NCI-H2227 (cell line): ENCODE data around the gene PITRM1.
"Not testable (repeated sequence)": the region's sequence is repeated elsewhere in the genome, so short reads cannot be mapped to it uniquely, and the experiment has no call there.

Experiments
- DNase-seq: peaks from one replicate; lab custom pipeline; 2025; ENCODE audit not compliant: unreplicated experiment; lab: John Stamatoyannopoulos, UW

Gene PITRM1

DNA sequence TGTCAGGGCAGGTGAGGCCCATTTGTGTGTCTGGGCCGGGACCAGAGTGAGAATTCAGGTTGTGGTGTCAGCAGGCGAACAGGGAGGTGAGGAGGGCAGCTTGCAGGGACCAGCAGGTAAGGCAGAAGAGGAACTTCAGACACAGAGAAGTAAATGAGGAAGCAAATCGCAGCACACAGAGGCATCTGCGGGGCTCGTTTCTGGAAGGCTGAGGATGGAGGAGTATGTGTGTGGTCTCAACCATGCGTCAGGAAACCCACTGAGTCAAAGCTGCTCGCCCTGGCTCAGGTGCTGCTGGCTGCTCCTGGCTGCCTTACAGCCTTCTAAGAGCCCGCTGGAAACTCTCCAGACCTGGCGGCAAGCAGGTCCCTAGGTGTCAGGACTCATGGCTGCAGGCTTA is 26.9 kb upstream of the PITRM1 start:
- no peak for DNase-seq

DNA sequence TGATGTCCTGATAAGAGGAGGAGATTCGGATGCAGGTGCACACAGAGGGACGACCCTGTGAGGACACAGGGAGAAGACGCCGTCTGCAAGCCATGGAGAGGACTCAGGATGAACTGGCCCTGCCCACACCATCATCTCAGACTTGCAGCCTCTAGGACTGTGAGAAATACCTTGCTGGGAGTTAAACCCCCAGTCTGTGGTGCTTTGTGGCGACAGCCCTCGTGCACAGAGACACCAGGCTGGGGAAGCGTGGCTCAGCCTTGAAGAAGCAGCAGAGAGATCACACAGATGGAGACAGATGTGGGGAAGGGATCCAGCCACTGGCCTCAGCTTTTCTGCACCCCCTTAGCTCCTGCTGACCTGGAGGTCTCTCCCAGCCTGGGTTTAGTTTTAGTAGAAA is 26.3 kb upstream of the PITRM1 start:
- DNase-seq = no peak

- DNase-seq = peak; percentile 83
Measured at GRCh38 chr10:3197348-3198003, 24.9 kb upstream of the PITRM1 start.

GRCh38 chr10:3196958-3197347 is 24.4 kb upstream of the PITRM1 start:
- no peak for DNase-seq

- DNase-seq = no peak
Measured at GRCh38 chr10:3196482-3196881, 23.9 kb upstream of the PITRM1 start.

DNA sequence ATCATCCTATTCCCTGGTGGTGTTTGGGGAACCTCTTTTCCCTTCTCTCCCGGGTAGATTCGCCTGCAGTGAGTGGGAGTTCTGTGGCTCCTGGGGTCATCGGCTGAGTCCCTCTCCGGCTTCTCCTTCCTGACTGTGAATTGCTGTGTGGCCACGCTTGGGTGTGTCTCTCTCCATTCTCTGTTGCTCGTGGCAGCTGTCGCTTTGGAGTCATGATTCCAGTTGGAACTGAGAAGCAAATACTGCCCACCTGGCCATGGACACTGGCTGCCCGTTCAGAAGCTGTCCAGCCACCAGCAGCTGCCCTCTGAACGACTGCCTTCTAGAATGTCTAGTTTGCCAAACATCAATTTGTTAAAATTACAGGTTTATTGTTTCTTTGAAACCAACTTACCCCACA is 23.1 kb upstream of the PITRM1 start:
- no peak for DNase-seq

DNA sequence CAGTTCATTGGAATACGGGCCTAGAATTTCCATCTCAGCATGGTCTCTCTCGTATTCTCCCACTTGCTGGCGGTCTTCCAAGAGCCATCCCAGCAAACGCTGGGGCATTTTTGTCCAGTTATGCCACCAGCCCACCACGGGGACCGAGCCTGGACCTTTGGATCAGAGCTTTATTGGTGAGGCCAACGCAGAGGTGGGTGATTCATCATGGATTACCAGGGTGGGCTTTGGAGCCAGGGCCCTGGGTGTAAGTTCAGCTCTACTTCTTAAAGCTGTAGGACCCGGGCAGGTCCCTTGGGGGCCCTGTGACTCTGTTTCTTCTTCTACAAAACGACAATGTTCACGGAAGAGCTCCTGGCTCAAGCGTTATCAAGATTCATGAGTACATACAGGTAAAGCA is 22.7 kb upstream of the PITRM1 start:
- DNase-seq = no peak

- no peak for DNase-seq
Measured at GRCh38 chr10:3194871-3195270, 22.3 kb upstream of the PITRM1 start.

GRCh38 chr10:3193751-3194150 is 21.2 kb upstream of the PITRM1 start:
- no peak for DNase-seq

DNA sequence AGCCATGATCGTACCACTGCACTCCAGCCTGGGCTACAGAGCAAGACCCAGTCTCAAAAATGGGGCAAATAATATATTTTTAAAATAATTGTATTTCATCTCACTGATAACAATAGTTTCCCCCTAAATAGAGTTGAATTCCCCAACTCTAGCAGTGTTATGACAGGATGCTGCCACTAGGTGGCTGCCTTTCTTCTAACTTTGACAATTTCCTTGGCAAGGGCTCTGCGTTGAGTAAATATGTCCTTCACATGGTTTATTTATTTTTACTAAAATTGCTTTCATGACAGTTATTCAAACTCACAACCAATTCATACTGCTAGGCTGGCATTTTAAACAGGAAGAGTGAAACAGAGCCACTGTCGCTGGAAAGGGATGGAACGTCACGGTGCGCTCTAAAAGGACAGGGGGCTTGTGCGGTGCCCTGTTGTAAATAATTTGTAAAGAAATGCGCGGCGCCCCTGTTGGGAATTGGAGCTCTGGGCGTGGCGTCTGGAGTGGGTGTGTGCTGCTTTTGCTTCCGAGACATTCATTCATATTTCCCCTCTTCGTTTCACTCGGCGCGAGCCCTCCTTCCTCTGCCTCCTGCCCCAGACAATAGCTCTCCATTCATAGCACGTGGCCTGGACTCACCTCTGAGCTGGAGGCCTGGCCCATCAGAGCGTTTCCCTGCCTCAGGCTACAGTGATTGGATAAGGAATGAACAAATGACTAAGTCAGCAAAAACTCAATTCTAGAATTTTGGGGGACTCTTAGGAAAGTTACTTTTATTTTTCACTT is 20.5 kb upstream of the PITRM1 start:
- peak; percentile 63 for DNase-seq

- DNase-seq = no peak
Measured at GRCh38 chr10:3190817-3191216, 18.2 kb upstream of the PITRM1 start.

DNA sequence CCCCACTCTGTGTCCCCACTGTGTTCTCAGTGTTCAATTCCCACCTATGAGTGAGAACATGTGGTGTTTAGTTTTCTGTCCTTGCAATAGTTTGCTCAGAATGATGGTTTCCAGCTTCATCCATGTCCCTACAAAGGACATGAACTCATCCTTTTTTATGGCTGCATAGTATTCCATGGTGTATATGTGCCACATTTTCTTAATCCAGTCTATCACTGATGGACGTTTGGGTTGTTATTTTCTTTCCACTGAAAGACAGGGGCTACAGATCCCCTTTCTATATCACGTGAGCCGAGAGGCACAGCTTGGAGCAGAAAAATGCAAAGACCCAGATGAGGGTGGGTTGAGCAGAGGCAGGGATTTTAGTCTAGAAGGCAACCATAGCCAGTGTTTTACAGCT is 14.6 kb upstream of the PITRM1 start:
- not testable (repeated sequence) for DNase-seq

GRCh38 chr10:3186368-3186767 is 13.8 kb upstream of the PITRM1 start:
- no peak for DNase-seq

DNA sequence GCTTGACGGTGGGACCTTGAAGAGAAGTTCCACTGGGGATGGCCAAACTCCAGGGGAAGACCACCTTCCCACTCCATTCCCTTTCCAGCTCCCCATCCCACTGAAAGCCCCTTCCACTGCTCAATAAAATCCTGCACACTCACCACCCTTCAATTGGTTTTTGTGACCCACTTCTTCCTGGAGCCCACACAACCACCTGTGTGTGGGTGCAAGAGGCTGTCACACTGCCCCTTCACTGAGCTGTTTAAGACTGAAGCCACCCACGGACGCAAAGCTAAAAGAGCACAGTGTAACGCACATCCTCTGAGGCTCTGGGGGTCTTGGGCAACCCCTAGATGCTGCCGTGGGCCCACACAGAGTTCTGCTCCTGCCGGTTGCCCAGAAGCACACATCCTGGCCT is 12.8 kb upstream of the PITRM1 start:
- DNase-seq = no peak

DNA sequence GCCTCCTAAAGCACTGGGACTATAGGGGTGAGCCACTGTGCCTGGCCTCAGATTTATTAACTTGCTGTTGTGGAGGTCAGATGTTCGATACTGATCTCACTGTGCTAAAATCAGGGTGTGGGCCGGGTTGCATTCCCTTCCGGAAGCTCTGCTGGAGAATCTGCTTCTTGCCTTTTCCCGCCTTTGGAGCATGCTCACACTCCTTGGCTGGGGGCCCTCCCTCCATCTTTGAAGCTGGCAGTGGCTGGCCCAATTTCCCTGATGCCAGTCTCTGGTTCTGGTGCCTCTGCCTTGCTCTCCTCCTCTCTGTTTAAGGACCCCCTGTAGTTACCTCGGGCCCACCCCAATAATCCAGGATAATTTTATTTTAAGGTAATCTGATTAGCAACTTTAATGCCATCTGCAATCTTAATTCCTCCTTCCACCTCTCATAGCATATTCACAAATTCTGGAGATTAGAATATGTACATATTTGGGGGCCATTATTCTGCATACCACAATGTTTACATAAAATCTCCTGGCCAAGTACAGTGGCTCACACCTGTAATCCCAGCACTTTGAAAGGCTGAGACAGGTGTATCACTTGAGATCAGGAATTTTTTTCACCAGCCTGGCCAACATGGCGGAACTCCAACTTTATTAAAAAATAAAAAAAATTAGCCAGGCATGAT is 7.9 kb upstream of the PITRM1 start:
- no peak for DNase-seq

DNA sequence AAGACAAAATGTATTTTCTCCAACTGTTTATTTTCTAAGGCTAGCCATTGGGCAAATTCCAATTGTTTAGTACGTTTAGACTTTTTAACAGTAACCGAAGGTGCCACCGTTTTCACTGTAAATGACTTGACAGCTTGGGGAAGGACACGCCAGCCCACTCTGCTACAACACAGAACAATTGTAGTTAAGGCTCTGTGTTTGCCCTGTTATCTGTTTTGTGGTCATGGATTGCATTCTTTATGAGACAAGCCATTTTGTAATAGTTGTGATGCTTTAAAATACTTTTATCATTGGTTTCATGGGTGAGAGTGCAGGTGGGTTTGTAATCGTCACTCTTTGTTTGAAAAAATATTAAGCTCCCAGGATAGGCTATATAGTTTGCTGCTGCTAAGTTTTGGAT is 6.6 kb upstream of the PITRM1 start:
- no peak for DNase-seq

DNA sequence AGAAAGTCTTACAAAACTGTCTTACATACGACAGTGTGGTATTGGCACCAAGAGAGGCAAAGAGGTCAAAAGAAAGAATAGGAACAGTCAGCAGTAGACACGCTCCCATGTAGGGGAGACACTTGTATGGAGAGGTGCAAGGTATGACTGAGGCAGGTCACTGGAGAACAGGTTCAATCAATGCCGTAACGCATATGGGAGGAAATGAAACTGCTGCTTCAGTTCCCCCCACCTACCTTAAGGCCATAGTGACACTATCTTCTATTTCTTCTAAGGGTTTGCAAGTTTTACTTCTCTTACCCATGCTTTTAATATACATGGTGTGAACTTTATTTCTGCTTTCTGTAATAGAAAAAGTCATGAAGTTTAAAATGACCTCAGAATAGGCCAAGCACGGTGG is 5.5 kb upstream of the PITRM1 start:
- no peak for DNase-seq

- DNase-seq = peak; percentile 92
Measured at GRCh38 chr10:3173171-3173878, 743 bp upstream of the PITRM1 start.

- no peak for DNase-seq
Measured at GRCh38 chr10:3172081-3172445, 519 bp downstream of the PITRM1 start.

GRCh38 chr10:3171488-3171887 is 1.1 kb downstream of the PITRM1 start:
- DNase-seq = not testable (repeated sequence)

GRCh38 chr10:3169673-3170072 is 2.9 kb downstream of the PITRM1 start:
- DNase-seq = no peak

GRCh38 chr10:3169271-3169670 is 3.3 kb downstream of the PITRM1 start:
- DNase-seq = no peak
